SW 1271 (cell line): ENCODE data around the gene IGSF3.
"Not testable (repeated sequence)": the region's sequence is repeated elsewhere in the genome, so short reads cannot be mapped to it uniquely, and the experiment has no call there.

Experiments used
- DNase-seq, 2 experiments: peaks; one replicate each; lab custom pipeline; 2025; lab: John Stamatoyannopoulos, UW

The IGSF3 gene

GRCh38 chr1:116629441-116629840 lies 38.1 kb downstream of the IGSF3 start:
- not testable (repeated sequence) for DNase-seq

DNA sequence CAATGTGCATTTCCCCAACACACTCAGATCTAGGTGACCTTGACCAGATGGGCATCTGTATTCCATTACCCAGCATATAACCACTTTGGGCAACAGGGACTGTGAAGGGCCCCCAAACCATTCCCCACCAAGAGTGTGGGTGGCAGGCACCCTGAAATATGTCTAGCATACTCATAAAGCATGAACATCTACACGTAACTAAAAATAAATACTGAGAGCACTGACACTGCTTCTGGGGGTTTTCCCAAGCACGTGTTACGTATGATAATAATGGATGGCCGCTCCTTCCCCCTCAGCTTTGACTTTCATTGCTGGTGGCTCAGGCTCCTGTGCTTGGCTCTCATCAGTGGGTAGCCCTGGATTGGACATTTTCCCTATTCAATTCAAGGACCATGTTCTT lies 39.1 kb downstream of the IGSF3 start:
- DNase-seq = no peak

- DNase-seq = not testable (repeated sequence)
Measured at GRCh38 chr1:116627357-116627756, 40.2 kb downstream of the IGSF3 start.

GRCh38 chr1:116626915-116627314 lies 40.6 kb downstream of the IGSF3 start:
- DNase-seq = not testable (repeated sequence)

DNA sequence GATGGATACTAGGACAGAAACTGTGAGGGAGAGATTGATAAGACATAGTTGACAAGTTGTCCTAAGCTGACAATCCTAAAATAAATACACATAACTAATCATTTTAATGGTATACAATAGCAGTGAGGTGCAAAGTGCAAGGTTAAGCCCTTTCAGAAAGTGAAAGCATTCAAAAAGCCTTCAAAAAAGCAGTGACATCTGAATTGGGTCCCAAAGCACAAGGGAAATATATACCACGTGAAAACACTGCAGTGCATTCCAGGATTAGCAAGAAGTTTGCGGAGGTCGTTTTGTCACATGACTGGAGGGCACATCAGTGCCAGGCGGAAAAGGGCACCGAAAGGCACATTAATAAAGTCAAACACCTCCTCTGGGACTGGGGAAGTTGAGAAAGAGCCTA lies 42.4 kb downstream of the IGSF3 start:
- DNase-seq = not testable (repeated sequence)

DNA sequence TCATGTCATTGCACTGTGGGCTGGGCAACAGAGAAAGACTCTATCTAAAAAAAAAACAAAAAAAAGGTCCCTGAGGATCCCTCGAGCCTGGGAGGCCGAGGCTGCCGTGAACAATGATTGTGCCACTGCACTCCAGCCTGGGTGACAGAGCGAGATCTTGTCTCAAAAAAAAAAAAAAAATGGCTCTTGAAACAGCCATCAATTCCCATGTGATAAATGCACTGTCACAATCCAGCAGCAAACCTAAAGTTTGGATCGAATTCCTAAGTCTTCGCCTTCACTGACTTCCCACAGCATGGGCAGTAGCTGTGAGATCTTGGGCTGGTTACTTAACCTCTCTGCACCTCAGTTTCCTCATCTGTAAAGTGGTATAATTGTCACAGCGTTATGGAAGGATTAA lies 43.5 kb downstream of the IGSF3 start:
- DNase-seq = no peak

GRCh38 chr1:116622496-116622895 lies 45.0 kb downstream of the IGSF3 start:
- DNase-seq = not testable (repeated sequence)

DNA sequence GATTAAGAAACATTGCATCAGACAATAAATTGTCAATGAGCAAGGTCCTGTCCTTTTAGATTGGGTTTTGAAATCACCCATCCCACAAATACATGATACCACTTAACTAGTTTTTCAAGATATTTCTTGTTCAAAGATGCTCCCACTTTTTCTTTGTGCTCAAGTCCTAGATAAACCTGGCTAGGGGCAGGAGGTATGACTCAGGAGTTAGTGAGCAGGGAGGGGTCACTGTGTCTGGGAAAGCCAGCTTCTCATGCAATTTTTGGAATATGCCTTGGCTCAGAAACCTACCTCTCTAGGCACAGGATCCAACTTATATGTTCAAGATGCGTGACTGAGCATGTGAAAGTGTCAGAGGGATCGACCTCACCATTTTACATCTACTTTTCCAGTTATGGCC lies 45.8 kb downstream of the IGSF3 start:
- DNase-seq = not testable (repeated sequence)

DNA sequence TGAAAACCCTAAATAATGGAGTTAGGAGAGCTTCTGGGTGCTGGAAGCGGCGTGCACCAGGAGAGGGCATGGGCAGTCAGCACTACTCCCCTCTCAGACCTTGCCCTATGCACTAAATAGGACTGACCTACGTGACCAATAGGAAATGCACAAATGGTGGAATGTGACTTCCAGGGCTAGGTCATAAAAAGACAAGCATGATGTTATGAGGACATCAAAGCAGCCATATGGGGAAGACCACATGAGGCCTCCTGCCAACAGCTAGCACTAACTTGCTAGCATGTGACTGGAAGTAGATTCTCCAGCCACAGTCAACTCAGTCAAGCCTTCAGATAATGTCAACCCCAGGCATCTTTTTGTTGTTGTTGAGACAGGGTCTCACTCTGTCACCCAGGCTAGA lies 47.1 kb downstream of the IGSF3 start:
- not testable (repeated sequence) for DNase-seq

DNA sequence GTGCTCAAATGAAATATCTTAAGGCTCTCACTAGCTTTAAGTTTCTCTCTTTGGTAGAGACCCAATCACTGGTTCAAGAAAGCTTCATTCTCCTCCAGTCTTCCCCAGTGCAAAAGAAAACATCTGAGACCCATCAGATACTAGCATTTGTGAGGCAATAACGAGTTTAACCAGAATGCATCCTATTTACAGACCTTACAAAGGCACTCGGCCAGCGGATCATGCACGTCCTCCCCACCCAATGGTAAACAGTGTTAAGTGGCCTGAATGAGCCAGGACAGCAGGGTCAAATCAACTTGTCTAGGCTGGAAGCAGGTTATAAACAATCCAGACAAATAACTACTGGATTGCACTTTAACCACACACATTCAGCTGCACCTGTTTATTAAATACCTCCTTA lies 48.4 kb downstream of the IGSF3 start:
- DNase-seq = not testable (repeated sequence)

- not testable (repeated sequence) for DNase-seq
Measured at GRCh38 chr1:116617808-116618207, 49.7 kb downstream of the IGSF3 start.

- not testable (repeated sequence) for DNase-seq
Measured at GRCh38 chr1:116613825-116614224, 53.7 kb downstream of the IGSF3 start.

GRCh38 chr1:116609801-116610371 lies 57.6 kb downstream of the IGSF3 start:
- not testable (repeated sequence) for DNase-seq

- not testable (repeated sequence) for DNase-seq
Measured at GRCh38 chr1:116608841-116609240, 58.7 kb downstream of the IGSF3 start.

- DNase-seq = not testable (repeated sequence)
Measured at GRCh38 chr1:116608151-116608550, 59.4 kb downstream of the IGSF3 start.

DNA sequence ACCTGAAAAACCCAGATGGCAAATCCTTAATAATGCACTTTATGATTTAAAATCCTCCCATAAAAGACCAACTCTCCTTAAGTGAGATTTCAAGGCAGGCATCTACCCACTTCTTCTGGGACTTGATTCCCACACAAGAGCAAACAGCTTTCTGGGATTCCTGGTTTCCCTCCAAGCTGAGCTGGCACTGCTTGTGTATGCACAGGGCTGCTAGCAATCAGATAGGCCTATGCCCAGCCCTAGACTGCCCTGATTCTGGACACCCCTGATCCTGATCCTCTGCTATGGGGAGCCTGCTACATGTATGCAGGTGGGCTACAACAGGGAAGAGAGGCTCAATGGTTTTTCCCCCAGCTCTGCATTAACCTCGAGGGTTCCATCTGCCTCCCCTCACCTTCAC lies 60.1 kb downstream of the IGSF3 start:
- DNase-seq = not testable (repeated sequence)

GRCh38 chr1:116606067-116606466 lies 61.5 kb downstream of the IGSF3 start:
- DNase-seq = not testable (repeated sequence)

DNA sequence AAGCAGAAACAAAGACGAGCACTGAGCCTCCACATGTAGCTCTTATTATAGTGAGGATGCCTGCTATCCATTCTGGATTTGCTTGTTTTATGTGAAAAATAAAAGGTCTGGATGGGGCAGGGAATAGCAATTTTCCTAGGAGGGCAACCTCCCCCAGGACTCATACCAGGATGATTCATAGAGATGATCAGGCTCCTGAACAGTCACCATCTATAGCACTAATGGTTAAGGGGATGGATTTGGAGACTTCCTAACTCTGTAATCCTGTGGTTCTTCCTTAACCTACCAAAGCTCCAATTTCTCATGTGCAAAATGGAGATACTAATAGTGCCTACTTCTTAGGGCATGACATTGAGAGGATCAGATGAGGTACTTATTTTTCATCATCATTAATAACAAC lies 62.2 kb downstream of the IGSF3 start:
- no peak for DNase-seq

DNA sequence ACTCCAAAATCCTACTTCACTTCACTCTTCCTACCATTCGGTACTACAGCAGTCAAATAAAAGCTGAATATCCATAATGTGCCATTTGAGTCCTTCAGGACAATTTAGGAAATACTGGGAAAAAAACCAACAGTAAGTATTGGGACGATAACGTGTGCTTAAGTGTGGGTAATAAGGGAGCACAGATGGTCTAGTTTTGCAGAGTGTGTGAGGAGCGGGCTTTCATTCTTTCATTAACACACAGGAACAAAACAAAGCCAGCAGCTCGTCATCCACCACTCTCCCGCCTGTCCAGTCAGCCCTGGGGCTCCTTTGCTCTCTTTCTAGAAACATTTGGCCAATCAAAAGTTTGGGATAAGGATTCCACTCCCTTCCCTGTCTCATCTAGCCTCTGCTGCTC lies 63.1 kb downstream of the IGSF3 start:
- DNase-seq = not testable (repeated sequence)

DNA sequence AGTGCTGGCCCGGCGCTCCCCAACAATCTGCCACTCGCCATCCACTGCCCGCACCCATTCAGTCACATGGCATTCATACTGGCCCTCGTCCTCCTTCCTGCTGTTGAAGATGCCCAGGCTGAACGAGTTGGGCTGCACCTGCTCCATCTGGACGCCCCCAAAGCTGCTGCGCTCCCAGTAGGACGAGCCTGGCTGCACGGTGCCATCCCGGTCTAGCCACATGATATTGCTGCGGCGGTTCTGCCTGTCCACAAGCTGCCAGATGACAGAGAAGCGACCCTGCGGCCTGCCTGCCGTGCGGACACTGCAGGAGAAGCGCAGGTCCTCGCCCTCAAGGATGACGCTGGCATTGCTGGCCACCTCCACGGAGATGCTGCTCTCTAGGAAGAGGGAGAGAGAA lies 63.9 kb downstream of the IGSF3 start:
- DNase-seq = not testable (repeated sequence)

- DNase-seq = not testable (repeated sequence)
Measured at GRCh38 chr1:116599369-116599768, 68.2 kb downstream of the IGSF3 start.

- DNase-seq = not testable (repeated sequence)
Measured at GRCh38 chr1:116598420-116599036, 69.0 kb downstream of the IGSF3 start.

DNA sequence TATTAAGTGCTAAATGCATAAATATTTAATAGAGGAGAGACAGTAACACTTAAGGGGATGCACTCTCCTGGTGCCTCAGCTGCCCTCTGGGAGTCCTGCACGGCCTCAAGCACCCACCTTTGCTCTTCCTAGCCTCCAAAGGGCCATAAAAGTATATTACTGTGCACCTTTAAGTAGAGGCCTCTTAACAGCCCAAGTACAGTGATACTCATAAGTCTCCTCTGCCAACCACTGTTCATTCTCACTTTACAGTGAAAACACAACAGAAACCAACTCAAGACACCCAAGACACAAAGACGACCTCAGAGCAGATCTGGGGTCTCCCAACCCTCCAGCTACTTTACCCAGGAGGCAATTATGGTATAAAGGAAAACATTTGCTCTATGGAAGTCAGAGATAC lies 70.1 kb downstream of the IGSF3 start:
- DNase-seq = not testable (repeated sequence)
